ENCODE results near the gene NUDCD3. TPM values are rescaled to one million over a fixed set of nuclear protein-coding genes. Genes with fewer than 3 reads are reported as not detected.

The NUDCD3 gene
- total RNA-seq, 1 donor from 2014 or later = 86.8 TPM

DNA sequence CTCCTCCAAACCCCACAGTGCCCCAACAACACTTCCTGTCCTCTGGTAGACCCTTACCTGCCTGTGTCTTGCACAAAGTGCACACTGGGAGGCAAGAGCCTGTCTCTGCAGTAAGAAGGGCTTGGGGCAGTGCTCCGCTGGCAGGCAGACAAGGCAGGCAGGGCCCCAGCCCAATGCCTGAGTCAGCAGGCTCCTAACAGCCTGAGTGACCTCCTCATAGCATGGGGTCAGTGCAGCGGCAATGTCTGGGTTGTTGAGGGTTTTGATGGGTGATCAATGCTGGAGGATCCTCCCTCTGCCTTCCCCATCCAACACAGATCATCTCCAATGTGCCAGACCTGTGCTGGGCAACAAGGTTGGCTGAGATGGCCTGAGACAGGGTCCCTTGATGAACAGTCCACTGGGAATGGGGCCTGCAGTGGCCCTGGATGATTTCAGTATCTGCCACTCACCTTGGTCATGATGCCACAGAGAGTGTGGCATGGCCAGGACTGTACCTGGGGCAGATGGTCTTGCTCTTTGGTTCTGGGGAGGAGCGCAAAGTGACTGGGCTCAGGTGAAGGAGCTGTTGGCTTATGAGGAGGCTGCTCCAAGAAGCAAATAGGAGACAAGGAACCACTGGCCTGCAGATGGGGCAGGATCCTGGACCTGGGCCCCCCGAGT lies 109.5 kb downstream of the NUDCD3 start:
- Mint-ChIP-seq H3K27me3 (ENCODE audit: low read depth, unreplicated experiment) (peaks cover 12% of the 10 kb centered on the region), H3K4me3 (ENCODE audit: unreplicated experiment) (no peak overlapping the region), H3K27ac (ENCODE audit: unreplicated experiment) (peak overlapping the region; percentile 51), H3K36me3 (ENCODE audit: low read depth, unreplicated experiment) (peaks cover 17% of the 10 kb centered on the region), H3K4me1 (ENCODE audit: low read depth, unreplicated experiment) (peaks cover 46% of the 10 kb centered on the region), H3K9me3 (ENCODE audit: unreplicated experiment) (no peaks in the 10 kb centered on the region)
- Histone ChIP-seq H4K20me1 (ENCODE audit: insufficient read depth, low read length) (peaks cover 3% of the 10 kb centered on the region), H2AFZ (ENCODE audit: low read depth, low read length) (no peak overlapping the region), H3K27ac (ENCODE audit: low read depth, low read length) (no peak overlapping the region), H3K4me1 (ENCODE audit: insufficient read depth, low read length) (peaks cover 63% of the 10 kb centered on the region), H3K27me3 (ENCODE audit: insufficient read depth, low read length) (no peaks in the 10 kb centered on the region), H3K9me3 (ENCODE audit: insufficient read depth, low read depth, low read length) (no peaks in the 10 kb centered on the region), H3K4me3 (ENCODE audit: insufficient read depth, low read depth, low read length) (no peak overlapping the region), H3K4me2 (ENCODE audit: low read length) (peak overlapping the region; percentile 33), H3K79me2 (ENCODE audit: insufficient read depth, low read length) (no peaks in the 10 kb centered on the region), H3K9ac (ENCODE audit: low read length) (no peak overlapping the region), H3K36me3 (ENCODE audit: insufficient read depth, low read length) (peaks cover 2% of the 10 kb centered on the region)
- TF ChIP-seq EZH2 (IDR thresholded peaks at IDR 0.05; ENCODE audit: insufficient read depth, low read length) = no peak
- TF ChIP-seq, protein P1, sequence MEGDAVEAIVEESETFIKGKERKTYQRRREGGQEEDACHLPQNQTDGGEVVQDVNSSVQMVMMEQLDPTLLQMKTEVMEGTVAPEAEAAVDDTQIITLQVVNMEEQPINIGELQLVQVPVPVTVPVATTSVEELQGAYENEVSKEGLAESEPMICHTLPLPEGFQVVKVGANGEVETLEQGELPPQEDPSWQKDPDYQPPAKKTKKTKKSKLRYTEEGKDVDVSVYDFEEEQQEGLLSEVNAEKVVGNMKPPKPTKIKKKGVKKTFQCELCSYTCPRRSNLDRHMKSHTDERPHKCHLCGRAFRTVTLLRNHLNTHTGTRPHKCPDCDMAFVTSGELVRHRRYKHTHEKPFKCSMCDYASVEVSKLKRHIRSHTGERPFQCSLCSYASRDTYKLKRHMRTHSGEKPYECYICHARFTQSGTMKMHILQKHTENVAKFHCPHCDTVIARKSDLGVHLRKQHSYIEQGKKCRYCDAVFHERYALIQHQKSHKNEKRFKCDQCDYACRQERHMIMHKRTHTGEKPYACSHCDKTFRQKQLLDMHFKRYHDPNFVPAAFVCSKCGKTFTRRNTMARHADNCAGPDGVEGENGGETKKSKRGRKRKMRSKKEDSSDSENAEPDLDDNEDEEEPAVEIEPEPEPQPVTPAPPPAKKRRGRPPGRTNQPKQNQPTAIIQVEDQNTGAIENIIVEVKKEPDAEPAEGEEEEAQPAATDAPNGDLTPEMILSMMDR (IDR thresholded peaks at IDR 0.05; ENCODE audit: insufficient read depth, low read depth, low read length) = no peak
- FAIRE-seq = no peak
- DNase-seq (ENCODE audit: low read depth) = peak; percentile 32

DNA sequence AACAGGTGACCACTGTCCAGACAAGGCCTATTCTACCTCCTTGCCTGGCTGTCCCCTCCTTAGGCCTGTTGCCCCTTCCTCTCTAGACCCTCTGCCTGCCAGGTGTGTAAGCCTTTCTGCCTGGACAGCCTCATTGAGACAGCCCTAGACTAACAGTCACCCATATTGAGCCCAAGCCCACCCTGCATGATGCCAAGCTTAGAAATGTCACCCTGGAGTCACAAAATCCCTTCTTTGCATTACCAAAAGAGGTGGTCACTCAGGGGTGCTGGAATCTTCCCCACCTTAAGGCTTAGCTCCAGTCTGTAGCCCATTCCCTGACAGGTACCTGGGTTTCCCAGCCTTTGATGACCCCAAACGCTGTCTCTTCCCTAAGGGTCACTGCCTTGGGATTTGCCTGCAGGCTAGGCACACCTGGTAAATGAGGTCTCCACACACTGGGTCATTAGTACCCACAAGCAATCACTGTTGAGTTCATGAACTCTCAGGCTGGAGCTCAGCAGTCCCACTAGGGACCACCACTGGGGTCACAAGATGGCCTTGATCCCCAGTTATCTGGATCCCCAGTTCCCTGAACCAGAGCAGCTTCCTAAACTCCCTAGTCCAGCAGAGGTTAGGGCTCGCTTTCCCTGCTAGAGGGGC lies 110.1 kb downstream of the NUDCD3 start:
- no peak overlapping the region for H3K9ac ChIP-seq (ENCODE audit: low read length)
- peaks cover 12% of the 10 kb centered on the region for H3K27me3 Mint-ChIP-seq (ENCODE audit: low read depth, unreplicated experiment)
- H3K27ac Mint-ChIP-seq (ENCODE audit: unreplicated experiment) = peak overlapping the region; percentile 47
- no peak for DNase-seq (ENCODE audit: low read depth)
- H3K9me3 Mint-ChIP-seq (ENCODE audit: unreplicated experiment) = no peaks in the 10 kb centered on the region
- H3K4me1 Mint-ChIP-seq (ENCODE audit: low read depth, unreplicated experiment) = peaks cover 46% of the 10 kb centered on the region
- no peak overlapping the region for H3K27ac ChIP-seq (ENCODE audit: low read depth, low read length)
- peaks cover 2% of the 10 kb centered on the region for H3K36me3 ChIP-seq (ENCODE audit: insufficient read depth, low read length)
- H4K20me1 ChIP-seq (ENCODE audit: insufficient read depth, low read length) = peaks cover 3% of the 10 kb centered on the region
- peaks cover 15% of the 10 kb centered on the region for H3K36me3 Mint-ChIP-seq (ENCODE audit: low read depth, unreplicated experiment)
- no peak overlapping the region for H3K4me3 ChIP-seq (ENCODE audit: insufficient read depth, low read depth, low read length)
- no peaks in the 10 kb centered on the region for H3K9me3 ChIP-seq (ENCODE audit: insufficient read depth, low read depth, low read length)
- TF ChIP-seq EZH2 (IDR thresholded peaks at IDR 0.05; ENCODE audit: insufficient read depth, low read length) = no peak
- TF ChIP-seq, protein P1 (IDR thresholded peaks at IDR 0.05; ENCODE audit: insufficient read depth, low read depth, low read length) = no peak
- H3K4me1 ChIP-seq (ENCODE audit: insufficient read depth, low read length) = peaks cover 59% of the 10 kb centered on the region
- H3K4me3 Mint-ChIP-seq (ENCODE audit: unreplicated experiment) = no peak overlapping the region
- no peaks in the 10 kb centered on the region for H3K27me3 ChIP-seq (ENCODE audit: insufficient read depth, low read length)
- peak overlapping the region; percentile 33 for H3K4me2 ChIP-seq (ENCODE audit: low read length)
- no peak overlapping the region for H2AFZ ChIP-seq (ENCODE audit: low read depth, low read length)
- FAIRE-seq = no peak
- H3K79me2 ChIP-seq (ENCODE audit: insufficient read depth, low read length) = no peaks in the 10 kb centered on the region
